B cell (primary cell): ENCODE data around the gene ROR2. TPM values are rescaled to one million over a fixed set of nuclear protein-coding genes. Genes with fewer than 3 reads are reported as not detected.
"Not testable (repeated sequence)": the region's sequence is repeated elsewhere in the genome, so short reads cannot be mapped to it uniquely, and the experiment has no call there.

Experiments used
- ATAC-seq: fragments of 200-7000 bp; cut with Tn5 transposase; one replicate; pipeline ENCODE4 v1.10.0; 2021; ENCODE audit warnings: low read depth, mild to moderate bottlenecking, moderate number of reproducible peaks, moderate library complexity
- CTCF ChIA-PET: fragments of 350-600 bp; sonication (Branson Sonifier 250); formaldehyde crosslinking; loops from one replicate; lab custom pipeline; 2021; ENCODE audit warnings: antibody characterized with exemption, inconsistent platforms; lab: Charles Lee
- POLR2A ChIA-PET: fragments of 350-600 bp; sonication (Branson Sonifier 250); formaldehyde crosslinking; loops from one replicate; lab custom pipeline; 2021; ENCODE audit warnings: antibody characterized with exemption; lab: Charles Lee
- DNase-seq: peaks from one replicate; pipeline ENCODE4 v3.0.0; 2013
- H2AFZ ChIP-seq: 2 replicates; pipeline ENCODE4 v1.6.1; 2012; ENCODE audit warnings: mild to moderate bottlenecking, low read depth, low read length; ENCODE audit not compliant: insufficient read depth, poor library complexity, severe bottlenecking
- H3K27ac ChIP-seq, 2 donors: 1 replicate in 1 of 2; 2 replicates in 1 of 2; pipeline ENCODE4 v1.5.1; 2012 to 2013; ENCODE audit warnings: low read length in 2 of 2, mild to moderate bottlenecking in 2 of 2, moderate library complexity in 1 of 2
- H3K27me3 ChIP-seq, 4 experiments: fragments of 200-600 bp in 1 of 4; sonication (generic) in 1 of 4; replicated peaks in 1 of 4; 1 replicate in 2 of 4; 2 replicates in 2 of 4; pipeline versions ENCODE4 v1.6.1 to v1.7.0; 2013 to 2016; ENCODE audit warnings: low read length in 3 of 4, mild to moderate bottlenecking in 2 of 4, mixed read lengths in 1 of 4, moderate library complexity in 1 of 4; ENCODE audit not compliant: insufficient read depth in 4 of 4, control insufficient read depth in 3 of 4; ENCODE audit errors: control extremely low read depth in 1 of 4
- H3K36me3 ChIP-seq, 2 experiments: replicated peaks in 1 of 2; 1 replicate in 1 of 2; 2 replicates in 1 of 2; pipeline versions ENCODE4 v1.6.1 to v1.7.1; 2013; ENCODE audit warnings: low read length in 1 of 2; ENCODE audit not compliant: insufficient read depth in 2 of 2, control insufficient read depth in 1 of 2; ENCODE audit errors: control extremely low read depth in 1 of 2, extremely low read depth in 1 of 2
- H3K4me1 ChIP-seq, 2 donors: fragments of 200-600 bp in 1 of 2; sonication (generic) in 1 of 2; 1 replicate in 1 of 2; 2 replicates in 1 of 2; pipeline versions ENCODE4 v1.5.1 to v1.6.1; 2013 to 2017; ENCODE audit warnings: low read length in 2 of 2; ENCODE audit not compliant: control insufficient read depth in 2 of 2, insufficient read depth in 2 of 2
- H3K4me2 ChIP-seq: replicated peaks from 2 replicates; pipeline ENCODE3; 2012; ENCODE audit warnings: mild to moderate bottlenecking, low read depth, low read length; ENCODE audit not compliant: poor library complexity, severe bottlenecking
- H3K4me3 ChIP-seq, 5 experiments: fragments of 200-600 bp in 1 of 5; sonication (generic) in 1 of 5; 1 replicate in 3 of 5; 2 replicates in 2 of 5; pipeline versions ENCODE4 v1.5.1 to v1.7.0; 2011 to 2016; ENCODE audit warnings: low read length in 4 of 5, mild to moderate bottlenecking in 4 of 5, low read depth in 2 of 5, control low read depth in 1 of 5, moderate library complexity in 1 of 5; ENCODE audit not compliant: insufficient read depth in 1 of 5; ENCODE audit errors: control extremely low read depth in 1 of 5, extremely low read depth in 1 of 5
- H3K79me2 ChIP-seq: fragments of 200-600 bp; sonication (generic); one replicate; pipeline ENCODE4 v1.6.0; 2016; ENCODE audit warnings: low read length; ENCODE audit not compliant: control insufficient read depth, insufficient read depth
- H3K9ac ChIP-seq: fragments of 200-600 bp; sonication (generic); 2 replicates; pipeline ENCODE4 v1.6.1; 2017; ENCODE audit warnings: mild to moderate bottlenecking, low read length, moderate library complexity
- H3K9me3 ChIP-seq, 3 donors: one replicate each; pipeline versions ENCODE4 v1.6.1 to v1.7.1; 2013; ENCODE audit warnings: low read length in 2 of 3; ENCODE audit not compliant: control insufficient read depth in 2 of 3, insufficient read depth in 1 of 3; ENCODE audit errors: control extremely low read depth in 1 of 3
- H4K20me1 ChIP-seq: 2 replicates; pipeline ENCODE4 v1.6.0; 2012; ENCODE audit warnings: mild to moderate bottlenecking, low read length; ENCODE audit not compliant: insufficient read depth, control insufficient read depth, poor library complexity, severe bottlenecking
- H3K27ac Mint-ChIP-seq: one replicate; pipeline ENCODE4 v1.8.0; 2021; ENCODE audit warnings: mixed read lengths
- H3K27me3 Mint-ChIP-seq: one replicate; pipeline ENCODE4 v1.8.0; 2021; ENCODE audit warnings: mixed read lengths
- H3K4me1 Mint-ChIP-seq: one replicate; pipeline ENCODE4 v1.8.0; 2021; ENCODE audit warnings: mixed read lengths
- H3K4me3 Mint-ChIP-seq: one replicate; pipeline ENCODE4 v1.8.0; 2021; ENCODE audit warnings: mixed read lengths
- H3K9me3 Mint-ChIP-seq: one replicate; pipeline ENCODE4 v1.8.0; 2022; ENCODE audit warnings: mixed read lengths; ENCODE audit not compliant: insufficient read depth
- CTCF ChIP-seq: fragments of 200-600 bp; IDR thresholded peaks from one replicate; pipeline ENCODE4 v1.8.0; 2022; ENCODE audit warnings: antibody characterized with exemption, mild to moderate bottlenecking
- EZH2 ChIP-seq: IDR thresholded peaks from 2 replicates; pipeline ENCODE4 v1.6.1; 2012; ENCODE audit warnings: borderline replicate concordance, low read depth, mild to moderate bottlenecking, moderate library complexity, low read length; ENCODE audit not compliant: insufficient read depth, poor library complexity, severe bottlenecking
- WGBS: methylation state at CpG from one replicate; pipeline ENCODE4 v1.1.5; 2013; ENCODE audit warnings: missing lambda C conversion rate; ENCODE audit not compliant: insufficient coverage; 5-methylcytosine and 5-hydroxymethylcytosine counted together
- intact Hi-C: fragments of 100-400 bp; cut with micrococcal nuclease; formaldehyde crosslinking; loops from one replicate; pipeline ENCODE4 v1.10.0; 2022
- polyA plus RNA-seq: library from polyadenylated mRNA; depleted of rRNA; stranded (reverse); fragments of >200 nt; gene quantifications from 2 replicates; pipeline ENCODE4 v1.2.3, GENCODE V29; 2012
- total RNA-seq, 2 donors: library from RNA; stranded (reverse); fragments of 120-200 nt in 1 of 2; gene quantifications; 1 replicate in 1 of 2; 2 replicates in 1 of 2; pipeline versions ENCODE4 v1.2.3 to v1.2.4, GENCODE V29; 2013 to 2022

Gene ROR2
- total and polyA plus RNA-seq, 2 donors (not counting 1 experiment from before 2014, with no cell fraction given), result 0.21 to 0.49 TPM

GRCh38 chr9:91795598-91796241 lies 154.3 kb downstream of the ROR2 start:
- Histone ChIP-seq H3K79me2 (no peaks in the 10 kb centered on the region), H3K4me1 (peaks cover 0 to 12% of the 10 kb centered on the region in 2 donors), H3K9me3 (no peaks in the 10 kb centered on the region), H3K27ac (no peak overlapping the region), H3K36me3 (no peaks in the 10 kb centered on the region), H3K4me3 (no peak overlapping the region), H3K4me2 (no peak overlapping the region), H3K9ac (no peak overlapping the region), H2AFZ (no peak overlapping the region), H3K27me3 (no peaks in the 10 kb centered on the region), H4K20me1 (no peaks in the 10 kb centered on the region)
- H3K9me3 Mint-ChIP-seq, result no peaks in the 10 kb centered on the region
- ATAC-seq (no peak), DNase-seq (no peak)
- H3K27ac Mint-ChIP-seq, result no peak overlapping the region
- H3K4me3 Mint-ChIP-seq, result no peak overlapping the region
- peaks cover 6% of the 10 kb centered on the region for H3K27me3 Mint-ChIP-seq
- H3K4me1 Mint-ChIP-seq, result peaks cover 13% of the 10 kb centered on the region
- POLR2A ChIA-PET, result no interaction called here
- intact Hi-C loops, result no loop called here
- CTCF ChIA-PET, result no interaction called here
- TF ChIP-seq CTCF (no peak), EZH2 (no peak)
- WGBS, result 68% methylated on average over 5 of the region's 6 CpGs

DNA sequence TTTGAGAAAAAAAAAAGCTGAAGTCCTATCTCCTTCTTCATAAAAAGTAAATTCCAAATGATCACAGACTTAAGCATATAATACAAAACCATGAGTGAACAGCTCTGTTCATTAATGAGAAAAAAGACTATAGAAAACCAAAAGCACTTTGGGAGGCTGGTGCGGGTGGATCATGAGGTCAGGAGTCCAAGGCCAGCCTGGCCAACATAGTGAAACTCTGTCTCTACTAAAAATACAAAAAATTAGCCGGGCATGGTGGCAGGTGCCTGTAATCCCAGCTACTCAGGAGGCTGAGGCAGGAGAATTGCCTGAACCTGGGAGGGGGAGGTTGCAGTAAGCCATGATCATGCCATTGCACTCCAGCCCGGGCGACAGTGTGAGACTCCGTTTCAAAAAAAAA lies 156.7 kb downstream of the ROR2 start:
- ATAC-seq, H3K27ac ChIP-seq, DNase-seq, H3K4me1 Mint-ChIP-seq, H3K4me3 ChIP-seq, H3K27me3 ChIP-seq, H3K9ac ChIP-seq, intact Hi-C loops, H3K36me3 ChIP-seq, H4K20me1 ChIP-seq, H3K4me2 ChIP-seq, H3K4me3 Mint-ChIP-seq, H3K27me3 Mint-ChIP-seq, H3K9me3 ChIP-seq, H2AFZ ChIP-seq, H3K9me3 Mint-ChIP-seq, H3K4me1 ChIP-seq, H3K27ac Mint-ChIP-seq, POLR2A ChIA-PET, H3K79me2 ChIP-seq: not testable (repeated sequence)
- CTCF ChIA-PET, result interaction anchor here (1.3 kb wide), 1 partner anchor 59 kb away, joined by 3 read pairs; no protein-coding TSS in a partner anchor
- no CpG with 5 or more reads among the region's 5 CpGs for WGBS
